ENCODE data around the gene EDN3.

GRCh38 chr20:59352541-59352940 is 52.1 kb downstream of the EDN3 start:
- TF ChIP-seq POLR2AphosphoS5 (IDR thresholded peaks at IDR 0.05; ENCODE audit: low read depth, low read length): no peak
- TF ChIP-seq TAF1 (IDR thresholded peaks at IDR 0.05; ENCODE audit: borderline replicate concordance, insufficient read depth, low read length): no peak
- TF ChIP-seq REST (IDR thresholded peaks at IDR 0.05; ENCODE audit: insufficient read depth in 1 of 2, low read depth in 2 of 2, low read length in 2 of 2): no peak
- TF ChIP-seq SIN3A (IDR thresholded peaks at IDR 0.05; ENCODE audit: borderline replicate concordance, insufficient read depth, low read length): no peak
- no peak for TF ChIP-seq FOXP2 (optimal IDR thresholded peaks at IDR 0.05; ENCODE audit: borderline replicate concordance, extremely low read depth, extremely low read length, insufficient read depth)
